ENCODE measurements around the gene TSHB.

Gene TSHB

DNA sequence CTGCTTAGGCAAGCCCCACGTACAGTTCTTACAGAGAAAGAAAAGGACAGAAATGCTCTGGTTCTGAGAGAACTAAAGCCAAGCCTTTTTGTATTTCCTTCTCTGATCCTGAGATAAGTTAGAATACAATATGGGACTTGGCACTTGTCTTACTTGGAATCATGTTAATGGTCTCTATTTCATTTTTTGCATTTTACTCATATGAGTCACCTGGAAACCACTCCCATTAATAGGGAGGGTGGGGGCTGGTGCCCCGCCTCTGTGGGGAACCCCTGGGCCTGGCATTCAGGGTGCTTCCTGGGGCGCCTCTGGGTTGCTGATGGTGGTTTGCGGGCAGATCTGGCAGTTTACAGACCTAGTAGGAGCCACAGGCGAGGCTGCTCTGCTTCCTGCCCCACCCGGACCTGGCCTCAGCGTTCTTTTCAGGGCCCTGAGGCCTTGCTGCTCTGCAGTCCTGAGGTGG lies 32.9 kb downstream of the TSHB start:
- DNase-seq: peak; percentile 34 to 86 (median 72)

DNA sequence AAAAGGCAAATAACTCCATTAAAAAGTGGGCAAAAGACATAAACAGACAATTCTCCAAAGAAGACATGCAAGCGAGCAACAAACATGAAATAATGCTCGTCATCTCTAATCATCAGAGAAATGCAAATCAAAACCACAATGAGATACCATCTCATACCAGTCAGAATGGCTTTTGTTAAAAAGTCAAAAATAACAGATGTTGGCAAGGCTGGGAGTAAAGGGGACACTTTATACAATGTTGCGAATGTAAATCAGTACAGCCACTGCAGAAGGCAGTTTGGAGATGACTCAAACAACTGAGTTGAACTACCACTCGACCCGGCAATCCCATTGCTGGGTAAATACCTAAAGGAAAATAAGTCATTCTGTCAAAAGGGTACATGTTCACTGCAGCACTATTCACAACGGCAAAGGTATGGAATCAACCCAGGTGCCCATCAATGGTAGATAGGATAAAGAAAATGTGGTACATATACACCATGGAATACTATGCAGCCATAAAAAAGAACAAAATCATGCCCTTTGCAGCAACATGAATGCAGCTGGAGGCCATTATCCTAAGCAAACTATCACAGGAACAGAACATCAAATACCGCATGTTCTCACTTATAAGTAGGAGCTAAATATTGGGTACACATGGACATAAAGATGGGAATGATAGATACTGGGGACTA lies 33.7 kb downstream of the TSHB start:
- no peak for DNase-seq

DNA sequence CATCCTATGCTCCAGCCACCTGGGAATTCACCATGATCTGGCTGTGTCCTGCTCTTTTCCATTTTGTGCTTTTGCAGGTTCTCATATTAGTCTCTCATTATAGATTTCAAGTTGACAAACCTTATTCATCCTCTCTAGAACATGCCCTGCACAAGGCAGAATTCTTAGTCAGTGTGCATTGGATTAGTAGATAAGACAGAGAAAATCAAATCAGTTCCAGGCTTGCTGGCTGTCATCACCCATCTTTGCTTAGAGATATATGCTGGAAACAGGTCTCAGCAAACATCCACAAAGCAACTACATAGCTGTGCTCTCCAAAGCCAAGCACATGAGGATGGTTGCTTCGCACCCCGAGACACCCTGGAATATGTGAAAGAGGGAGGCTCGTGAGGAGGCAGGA lies 34.8 kb downstream of the TSHB start:
- DNase-seq: no peak

DNA sequence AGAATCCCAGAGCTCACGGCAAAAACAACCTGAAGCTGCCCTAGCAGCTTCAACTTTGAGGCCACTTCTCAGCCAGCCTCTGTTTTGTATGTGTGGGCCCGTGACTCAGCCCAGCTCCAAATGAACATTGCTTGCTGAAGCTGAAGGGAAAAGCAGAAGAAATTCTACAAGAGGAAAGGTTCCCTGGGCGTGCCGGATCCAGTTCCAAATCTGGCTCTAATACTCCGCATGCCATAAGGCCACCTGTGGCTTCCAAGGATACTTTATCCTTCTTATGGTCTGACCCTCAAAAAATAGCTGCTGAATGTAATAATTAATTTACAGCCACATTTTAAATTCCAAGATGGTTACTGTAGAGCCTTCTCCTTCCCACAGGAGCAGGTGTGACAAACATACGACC lies 35.4 kb downstream of the TSHB start:
- no peak for DNase-seq

DNA sequence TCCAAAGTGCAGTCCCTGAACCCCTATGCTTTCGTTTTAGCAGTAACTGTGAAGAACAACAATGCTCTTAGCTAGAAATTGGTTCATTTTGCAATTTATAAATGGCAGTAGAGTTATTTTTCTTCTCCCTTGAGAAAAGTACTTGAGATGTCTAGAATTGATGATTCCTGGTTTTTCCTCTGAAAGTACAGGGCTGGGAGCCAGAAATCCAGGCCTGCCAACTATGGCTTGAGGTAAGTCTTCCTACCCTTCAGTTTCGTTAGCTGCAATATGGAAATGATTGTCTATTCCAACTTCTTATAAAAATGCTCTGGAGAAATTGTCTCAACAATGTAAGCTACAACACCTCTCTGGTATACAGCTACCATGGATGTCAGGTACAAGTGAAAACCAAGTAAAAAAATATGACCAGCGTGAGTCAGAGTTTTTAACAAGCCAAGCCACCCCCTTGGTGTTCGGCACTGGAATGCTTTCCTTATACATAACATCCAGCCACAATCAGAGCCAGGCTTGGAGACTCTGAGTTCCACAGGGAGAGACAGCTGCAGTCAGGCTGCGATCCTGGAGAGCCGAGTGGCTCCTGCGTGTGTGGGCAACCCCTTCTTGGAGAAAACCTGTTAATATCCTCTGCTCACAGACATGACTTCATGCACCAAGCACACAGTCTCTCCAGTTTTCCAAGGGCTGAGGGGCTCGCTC lies 37.7 kb downstream of the TSHB start:
- DNase-seq: no peak

DNA sequence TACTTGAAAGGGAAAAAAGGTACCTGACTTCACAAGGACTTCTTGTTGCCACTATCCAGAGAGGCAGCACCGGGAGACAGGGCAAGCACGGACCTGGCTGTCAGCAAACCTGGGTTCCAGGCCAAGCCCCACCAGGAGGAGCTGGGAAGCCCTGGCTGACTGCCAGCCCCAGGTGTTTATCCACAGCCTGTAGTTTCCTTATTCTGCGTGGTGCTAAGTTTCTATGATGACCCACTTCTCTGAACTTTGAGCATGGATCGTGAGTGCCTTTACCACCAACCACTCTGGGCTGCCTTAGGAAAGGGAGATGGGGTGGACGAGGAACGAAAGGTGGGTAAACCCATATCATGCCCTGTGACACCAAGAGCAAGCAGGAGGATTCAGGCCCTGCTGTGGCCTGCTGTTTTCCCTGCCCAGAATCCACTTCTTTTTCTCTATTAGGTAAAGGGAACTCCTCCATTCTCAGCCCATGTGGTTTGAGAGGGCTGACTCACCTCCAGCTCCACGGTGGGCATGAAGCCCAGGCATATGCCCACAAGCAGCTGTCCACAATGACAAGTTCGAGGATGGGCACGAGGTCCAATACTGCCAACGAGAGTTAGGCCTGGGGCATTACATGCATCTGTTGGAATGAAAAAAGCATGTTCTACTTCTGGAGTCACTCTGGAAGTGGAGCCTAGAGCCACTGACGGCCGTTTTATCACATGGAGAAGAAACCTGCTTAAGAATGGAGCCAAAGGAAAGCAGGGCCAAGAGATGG lies 39.4 kb downstream of the TSHB start:
- no peak for DNase-seq

DNA sequence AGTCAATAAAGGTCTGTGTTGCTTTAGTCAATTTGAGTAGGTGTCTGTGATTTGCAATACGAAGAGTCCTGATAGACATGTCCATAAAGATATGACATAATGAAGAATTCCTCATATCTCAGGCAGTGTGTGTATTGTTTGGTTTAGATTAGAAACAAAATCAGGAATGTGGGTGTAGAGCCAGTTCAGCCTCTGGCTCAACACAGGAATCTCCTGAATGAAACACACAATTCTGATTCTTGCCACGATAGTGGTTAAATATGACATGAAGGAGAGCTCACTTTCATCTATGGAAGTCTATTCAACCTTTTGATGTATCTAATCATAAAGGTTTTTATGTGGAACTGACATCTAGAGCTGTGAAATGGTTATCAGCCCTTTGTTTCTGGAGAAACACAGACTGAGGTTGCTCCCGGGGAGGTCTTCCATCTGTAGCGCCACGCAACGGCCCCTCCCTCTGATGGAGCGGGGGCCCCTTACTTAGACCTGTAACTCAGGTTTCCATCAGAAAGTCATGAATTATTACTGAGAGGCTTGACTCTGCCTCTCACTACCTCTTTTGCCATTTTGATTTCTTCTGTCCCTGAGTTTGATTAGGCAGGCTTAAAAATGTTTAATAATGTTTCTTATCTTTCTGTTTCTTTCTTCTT lies 40.2 kb downstream of the TSHB start:
- DNase-seq: no peak

DNA sequence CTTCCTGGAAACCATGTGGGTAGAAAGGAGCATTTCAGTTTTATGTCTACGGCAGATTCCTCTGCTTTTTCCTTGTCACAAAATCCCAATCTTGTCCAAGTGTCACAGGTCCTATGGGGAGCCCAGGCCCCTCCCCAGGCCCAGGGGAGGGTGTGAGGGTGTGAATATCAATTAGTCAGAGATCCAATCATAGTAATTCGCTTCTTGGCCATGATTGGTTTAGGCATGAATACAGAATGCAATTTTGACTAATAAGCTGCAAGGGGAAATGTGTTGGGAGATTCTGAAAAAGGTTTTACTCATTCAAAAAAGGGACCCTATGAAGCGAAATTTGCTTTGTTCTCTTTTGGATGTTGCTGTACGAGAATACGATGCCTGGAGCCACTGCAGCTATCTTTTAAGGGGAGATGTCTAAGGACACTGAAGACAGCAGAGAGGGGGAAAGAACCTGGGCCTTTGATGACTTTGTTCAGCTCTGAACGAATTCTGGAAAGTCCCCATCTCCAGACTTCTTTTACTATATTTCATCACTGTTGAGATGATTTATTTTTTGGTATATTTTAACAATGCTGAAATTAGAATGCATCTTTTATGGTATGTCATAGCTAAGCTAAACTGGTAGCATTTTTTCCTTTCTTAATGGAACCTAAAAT lies 41.5 kb downstream of the TSHB start:
- no peak for DNase-seq

DNA sequence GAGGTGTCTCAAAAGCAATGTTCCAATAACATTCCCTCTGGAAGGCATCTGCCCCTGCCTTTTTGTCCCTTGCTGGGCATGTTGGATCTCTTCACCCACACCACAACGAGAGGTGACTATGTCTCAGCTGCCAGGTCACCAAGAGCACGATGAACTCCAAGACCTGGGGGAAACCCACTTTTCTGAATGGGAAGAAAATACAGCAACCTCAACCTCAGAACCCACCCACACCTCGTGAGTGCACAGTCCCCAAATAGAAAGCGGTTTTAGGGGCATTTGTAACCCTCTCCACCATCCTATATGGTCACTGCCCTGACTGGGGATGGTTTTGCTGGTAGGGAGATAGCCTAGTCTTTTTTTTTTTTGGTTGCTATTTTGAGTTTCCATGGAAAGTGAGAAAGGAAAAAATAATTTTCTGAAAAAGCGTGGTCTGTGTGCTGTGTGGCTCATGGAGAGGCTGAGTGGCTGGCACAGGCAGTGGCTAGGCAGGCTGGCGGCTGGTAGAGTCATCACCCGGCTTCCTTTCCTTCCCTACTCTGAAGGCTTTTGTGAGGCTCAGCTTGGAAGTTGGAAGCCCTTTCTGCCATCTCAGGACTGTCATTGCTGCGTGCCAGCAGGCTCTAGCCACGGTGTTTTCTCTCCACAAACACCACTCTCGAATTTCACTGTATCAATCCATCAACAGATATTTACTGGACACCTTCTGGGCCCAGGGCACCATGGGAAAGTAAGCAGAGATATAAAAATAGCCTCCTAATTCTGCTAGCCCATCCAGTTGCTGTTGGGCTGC lies 43.9 kb downstream of the TSHB start:
- no peak for DNase-seq

DNA sequence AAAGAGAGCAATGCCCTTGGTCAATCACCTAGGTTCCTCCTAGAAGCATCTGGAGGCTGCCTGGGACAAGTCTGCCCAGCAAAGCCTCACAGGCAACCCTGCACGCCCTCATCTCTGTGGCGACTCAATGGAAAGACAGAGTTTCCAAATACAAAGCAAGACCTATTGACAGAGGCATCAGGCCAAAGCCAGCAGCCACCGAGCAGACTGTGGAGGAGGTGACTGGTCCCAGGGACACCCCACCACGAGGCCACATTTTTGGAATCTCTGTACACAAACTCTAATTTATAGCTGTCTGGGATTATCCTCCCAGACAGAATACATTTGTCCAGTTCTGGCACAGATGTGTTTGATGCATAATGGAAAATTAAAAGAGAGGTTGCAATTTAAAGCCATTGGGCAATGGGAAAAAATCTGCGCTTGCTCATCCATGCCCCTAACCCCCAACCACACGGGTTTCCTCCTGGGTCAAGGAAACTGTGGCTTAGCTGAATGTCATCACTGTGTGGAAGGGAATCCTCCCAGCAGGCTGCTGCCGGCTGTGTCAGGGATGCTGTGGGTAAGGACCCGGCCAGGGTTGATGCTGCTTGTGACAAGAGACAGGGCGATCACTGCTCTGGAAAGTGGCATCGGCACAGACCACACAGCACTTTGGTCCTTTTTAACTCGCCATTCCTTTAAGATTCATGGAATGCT lies 45.4 kb downstream of the TSHB start:
- DNase-seq: no peak

DNA sequence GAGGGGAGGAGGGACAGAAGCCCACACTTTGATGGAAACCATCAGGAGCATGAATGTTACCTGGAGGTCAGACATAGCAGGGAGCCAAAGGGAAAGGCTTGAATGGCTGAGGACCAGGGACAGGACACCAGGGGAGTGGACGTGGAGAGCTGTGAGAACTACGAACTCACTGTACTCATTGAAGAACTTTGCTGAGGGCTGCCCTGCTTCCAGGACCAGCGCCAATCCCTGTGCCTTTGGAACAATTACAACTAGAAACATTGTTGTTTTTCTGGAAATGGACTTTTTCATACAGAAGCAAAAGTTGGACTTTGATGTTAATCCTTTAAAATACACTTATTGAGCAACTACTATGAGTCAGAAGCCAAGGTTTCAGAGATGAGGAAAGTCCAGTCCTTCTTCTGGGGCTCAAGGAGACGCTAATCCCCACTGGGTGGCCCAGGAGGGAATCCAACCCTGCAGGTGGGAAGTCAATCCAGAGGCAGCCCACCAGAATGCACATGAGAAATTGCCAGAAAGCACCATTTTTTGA lies 46.8 kb downstream of the TSHB start:
- DNase-seq: no peak

DNA sequence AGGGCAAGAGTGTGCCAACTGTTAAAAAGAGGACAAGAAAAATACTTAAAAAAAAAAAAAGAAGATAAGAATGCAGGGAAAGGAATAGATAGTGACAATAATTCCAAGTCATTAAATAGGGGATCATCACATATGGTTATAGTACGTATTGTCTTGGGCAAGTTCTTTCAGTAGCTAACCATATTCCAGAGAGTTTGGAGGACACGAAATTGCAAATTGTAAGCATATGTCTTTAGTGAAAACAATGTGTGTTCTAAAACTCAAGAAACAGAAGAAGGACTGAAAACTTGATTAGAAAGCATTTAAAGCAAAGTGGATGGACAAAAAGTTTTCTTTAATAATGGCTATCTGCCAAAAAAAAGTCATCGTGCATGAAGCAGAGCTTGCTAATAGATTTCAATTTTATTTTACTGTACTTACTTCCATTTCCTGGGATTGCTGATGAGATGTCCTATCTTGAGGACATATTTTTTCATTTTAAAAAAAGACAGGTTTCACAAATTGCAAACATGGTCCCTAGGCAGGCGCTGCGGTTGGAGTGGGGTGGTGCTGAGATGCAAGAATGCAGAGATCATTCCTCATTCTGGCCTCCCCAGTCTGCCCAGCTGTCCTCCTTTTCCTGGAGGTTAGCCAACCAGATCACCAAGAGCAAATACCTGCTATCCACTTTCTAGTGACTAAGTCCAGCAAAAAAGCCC lies 47.8 kb downstream of the TSHB start:
- no peak for DNase-seq

DNA sequence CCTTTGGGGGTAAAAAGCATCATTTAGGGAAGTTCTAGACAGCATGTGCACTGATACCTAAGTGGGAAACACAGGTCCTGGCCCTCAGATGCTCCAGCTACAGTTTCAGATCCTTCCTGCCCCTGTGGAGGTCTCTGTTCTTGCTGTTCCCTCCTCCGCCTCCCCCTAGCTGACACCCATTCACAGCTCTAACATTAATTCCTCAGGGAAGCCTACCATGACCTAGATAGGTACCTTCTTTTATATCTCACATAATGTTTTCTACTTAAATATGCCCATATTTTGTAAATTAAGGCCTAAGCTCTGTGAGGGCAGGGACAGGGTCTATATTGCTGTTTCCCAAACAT lies 48.3 kb downstream of the TSHB start:
- no peak for DNase-seq

DNA sequence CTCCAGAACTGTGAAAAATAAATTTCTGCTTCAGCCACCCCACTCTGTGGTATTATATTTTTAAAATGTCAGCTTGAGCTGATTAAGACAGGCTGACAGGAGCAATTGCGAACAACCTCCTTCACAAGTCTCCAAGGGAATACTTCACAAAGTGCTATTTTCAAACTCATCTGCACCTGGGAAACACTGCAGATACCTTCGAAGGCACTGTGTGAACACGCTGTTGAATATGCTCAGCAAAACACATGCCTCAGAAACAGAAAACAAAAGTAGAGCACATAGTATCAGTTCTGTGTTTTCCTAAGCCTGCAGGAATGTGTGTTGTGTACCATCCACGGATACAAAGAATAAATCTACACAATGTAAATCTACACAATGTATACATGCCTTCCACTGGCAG lies 49.1 kb downstream of the TSHB start:
- DNase-seq: no peak

DNA sequence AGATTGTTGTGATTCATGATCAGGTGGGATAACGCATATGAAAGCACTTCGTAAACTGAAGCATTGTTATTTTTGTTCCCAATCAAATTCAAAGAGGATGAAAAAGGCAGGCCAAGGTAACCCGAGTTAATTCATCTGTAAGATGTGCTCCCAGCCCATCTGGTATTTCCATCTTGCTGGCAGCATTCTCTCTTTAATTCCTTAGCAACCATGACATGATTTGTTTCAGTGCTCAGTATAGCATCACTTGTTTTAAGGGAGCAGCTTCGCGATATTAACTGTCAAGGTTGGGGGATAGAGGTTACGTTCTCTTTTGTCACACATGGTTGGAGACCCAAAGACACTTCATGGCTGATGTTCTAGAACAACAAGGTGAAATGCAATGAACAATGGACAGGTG lies 53.3 kb downstream of the TSHB start:
- DNase-seq: no peak

Data from activated CD4-positive, CD25-positive, alpha-beta regulatory T cell (primary cell).